Spleen (tissue), 7 donors: Measurements from ENCODE around the gene PTGES2.

ENCODE experiments used
- CTCF ChIP-seq, 11 experiments: fragments of 200-600 bp in 7 of 11; fragments of 450-650 bp in 4 of 11; sonication (generic) in 4 of 11; IDR thresholded peaks in 8 of 11; conservative IDR thresholded peaks in 3 of 11; 1 replicate in 7 of 11; 2 replicates in 4 of 11; pipeline versions ENCODE4 v1.4.0 to v1.8.0; 2016 to 2021; ENCODE audit warnings: antibody characterized with exemption in 11 of 11, inconsistent platforms in 4 of 11, mild to moderate bottlenecking in 1 of 11
- POLR2A ChIP-seq, 3 donors: fragments of 450-650 bp; IDR thresholded peaks; one replicate each; pipeline ENCODE4 v1.5.1; 2017; ENCODE audit warnings: antibody characterized with exemption in 3 of 3, mild to moderate bottlenecking in 1 of 3
- POLR2AphosphoS5 ChIP-seq, 3 donors: sonication (generic); formaldehyde crosslinking; IDR thresholded peaks; one replicate each; pipeline ENCODE4 v1.5.1; 2017; ENCODE audit warnings: antibody characterized with exemption in 3 of 3
- donor health status: DM: no; HTN: no; CAD: no; lungs with moderate emphysema.
- donor health status: DM: no; HTN: no; CAD: no.
- donor health status: DM: no; HTN: no; CAD: no.

- TF ChIP-seq POLR2AphosphoS5 (IDR thresholded peaks at IDR 0.05), result peak in 2 of 3 donors; percentile 24 to 49
- peak in 1 of 11 experiments; percentile 13 for TF ChIP-seq CTCF (IDR thresholded peaks at IDR 0.05 in 8 of 11, conservative IDR thresholded peaks at IDR 0.05 in 3 of 11)
- TF ChIP-seq POLR2A (IDR thresholded peaks at IDR 0.05), result no peak
Observed at GRCh38 chr9:128118971-128119665, 8.4 kb downstream of the PTGES2 start.
